ENCODE data around the gene ANO4.

ANO4 gene

GRCh38 chr12:100896192-100896591 lies 101.6 kb downstream of the ANO4 start:
- TF ChIP-seq, protein P1, sequence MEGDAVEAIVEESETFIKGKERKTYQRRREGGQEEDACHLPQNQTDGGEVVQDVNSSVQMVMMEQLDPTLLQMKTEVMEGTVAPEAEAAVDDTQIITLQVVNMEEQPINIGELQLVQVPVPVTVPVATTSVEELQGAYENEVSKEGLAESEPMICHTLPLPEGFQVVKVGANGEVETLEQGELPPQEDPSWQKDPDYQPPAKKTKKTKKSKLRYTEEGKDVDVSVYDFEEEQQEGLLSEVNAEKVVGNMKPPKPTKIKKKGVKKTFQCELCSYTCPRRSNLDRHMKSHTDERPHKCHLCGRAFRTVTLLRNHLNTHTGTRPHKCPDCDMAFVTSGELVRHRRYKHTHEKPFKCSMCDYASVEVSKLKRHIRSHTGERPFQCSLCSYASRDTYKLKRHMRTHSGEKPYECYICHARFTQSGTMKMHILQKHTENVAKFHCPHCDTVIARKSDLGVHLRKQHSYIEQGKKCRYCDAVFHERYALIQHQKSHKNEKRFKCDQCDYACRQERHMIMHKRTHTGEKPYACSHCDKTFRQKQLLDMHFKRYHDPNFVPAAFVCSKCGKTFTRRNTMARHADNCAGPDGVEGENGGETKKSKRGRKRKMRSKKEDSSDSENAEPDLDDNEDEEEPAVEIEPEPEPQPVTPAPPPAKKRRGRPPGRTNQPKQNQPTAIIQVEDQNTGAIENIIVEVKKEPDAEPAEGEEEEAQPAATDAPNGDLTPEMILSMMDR (IDR thresholded peaks at IDR 0.05): no peak

DNA sequence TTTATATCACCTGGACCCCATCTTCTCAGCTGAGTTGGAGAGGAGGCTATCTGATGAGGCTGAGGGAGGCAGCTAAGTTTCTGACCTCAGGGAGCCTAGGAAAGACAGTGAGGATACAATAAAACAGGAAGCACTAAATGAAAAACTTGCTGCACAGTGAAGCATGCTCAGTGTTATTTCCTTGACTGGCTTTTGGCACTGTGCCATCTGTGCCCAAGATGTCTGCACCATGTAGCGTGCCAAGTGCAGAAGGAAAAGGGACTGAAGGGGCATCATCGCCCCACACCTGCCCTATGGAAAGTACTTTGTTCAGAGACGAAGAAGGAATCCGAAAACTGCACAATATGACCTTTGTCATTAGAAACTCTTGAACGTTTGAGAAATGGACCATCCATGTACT lies 102.7 kb downstream of the ANO4 start:
- TF ChIP-seq, protein P1 (IDR thresholded peaks at IDR 0.05): no peak

GRCh38 chr12:100899301-100899700 lies 104.7 kb downstream of the ANO4 start:
- TF ChIP-seq, protein P1 (IDR thresholded peaks at IDR 0.05): no peak

GRCh38 chr12:100900808-100901207 lies 106.2 kb downstream of the ANO4 start:
- TF ChIP-seq, protein P1 (IDR thresholded peaks at IDR 0.05): no peak

GRCh38 chr12:100901266-100901665 lies 106.7 kb downstream of the ANO4 start:
- TF ChIP-seq, protein P1 (IDR thresholded peaks at IDR 0.05): no peak

DNA sequence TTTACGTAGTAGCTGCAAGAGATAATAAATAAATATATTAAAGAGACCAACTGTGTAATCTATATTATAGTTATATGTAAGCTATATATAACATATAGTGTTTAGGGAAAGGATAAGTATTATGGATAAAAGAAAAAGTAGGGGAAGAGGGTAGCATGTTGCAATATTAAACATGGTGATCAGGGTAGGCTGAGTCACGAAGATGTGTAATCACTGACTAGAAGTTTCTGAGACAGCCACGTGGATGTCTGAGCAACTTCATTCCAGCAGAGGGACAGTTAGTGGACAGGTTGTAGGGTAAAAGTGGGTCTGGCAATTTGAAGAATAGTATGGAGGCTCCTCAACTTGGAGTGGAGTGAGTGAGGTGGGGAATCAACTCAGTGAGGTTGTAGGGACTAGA lies 109.7 kb downstream of the ANO4 start:
- TF ChIP-seq, protein P1 (IDR thresholded peaks at IDR 0.05): no peak

GRCh38 chr12:100908501-100908900 lies 113.9 kb downstream of the ANO4 start:
- TF ChIP-seq, protein P1 (IDR thresholded peaks at IDR 0.05): no peak

DNA sequence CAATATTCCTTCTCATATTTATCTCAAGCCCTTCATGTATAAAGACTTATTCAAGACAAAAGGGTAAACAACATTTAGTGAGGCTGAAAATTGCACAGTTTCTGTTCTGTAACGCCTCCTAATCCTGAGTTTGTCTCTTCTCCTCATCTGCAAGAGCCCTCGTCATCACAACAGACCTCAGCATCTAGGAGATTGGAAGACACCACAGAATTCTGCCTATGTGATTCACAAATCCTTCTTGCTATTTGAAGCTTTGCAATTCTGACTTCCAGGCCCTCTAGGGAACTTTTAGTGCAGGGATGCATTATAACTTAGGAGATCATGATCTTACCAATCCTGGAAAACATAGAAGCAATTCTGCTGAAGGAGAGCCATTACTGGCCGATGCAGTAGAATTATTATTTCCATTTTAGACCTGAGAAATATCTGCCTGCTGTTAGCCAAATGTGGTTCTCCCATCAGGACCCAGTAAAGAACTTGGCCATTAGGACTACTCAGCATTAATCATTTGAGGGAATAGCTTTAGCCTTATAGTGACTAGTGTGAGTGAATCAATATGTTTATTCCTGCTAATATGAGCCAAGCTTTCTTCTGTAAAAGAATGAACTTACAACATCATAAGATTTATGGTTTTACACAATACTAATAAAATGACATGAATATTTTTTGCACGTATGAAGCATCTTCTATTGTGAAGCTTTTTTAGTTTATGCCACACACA lies 119.5 kb downstream of the ANO4 start:
- TF ChIP-seq, protein P1 (IDR thresholded peaks at IDR 0.05): no peak

Measured in LNCAP (cell line).